ENCODE measurements around the gene GNG14. TPM values are rescaled to one million over a fixed set of nuclear protein-coding genes. Genes with fewer than 3 reads are reported as not detected.

GNG14 gene
- total RNA-seq, 1 experiment from 2014 or later = not detected

DNA sequence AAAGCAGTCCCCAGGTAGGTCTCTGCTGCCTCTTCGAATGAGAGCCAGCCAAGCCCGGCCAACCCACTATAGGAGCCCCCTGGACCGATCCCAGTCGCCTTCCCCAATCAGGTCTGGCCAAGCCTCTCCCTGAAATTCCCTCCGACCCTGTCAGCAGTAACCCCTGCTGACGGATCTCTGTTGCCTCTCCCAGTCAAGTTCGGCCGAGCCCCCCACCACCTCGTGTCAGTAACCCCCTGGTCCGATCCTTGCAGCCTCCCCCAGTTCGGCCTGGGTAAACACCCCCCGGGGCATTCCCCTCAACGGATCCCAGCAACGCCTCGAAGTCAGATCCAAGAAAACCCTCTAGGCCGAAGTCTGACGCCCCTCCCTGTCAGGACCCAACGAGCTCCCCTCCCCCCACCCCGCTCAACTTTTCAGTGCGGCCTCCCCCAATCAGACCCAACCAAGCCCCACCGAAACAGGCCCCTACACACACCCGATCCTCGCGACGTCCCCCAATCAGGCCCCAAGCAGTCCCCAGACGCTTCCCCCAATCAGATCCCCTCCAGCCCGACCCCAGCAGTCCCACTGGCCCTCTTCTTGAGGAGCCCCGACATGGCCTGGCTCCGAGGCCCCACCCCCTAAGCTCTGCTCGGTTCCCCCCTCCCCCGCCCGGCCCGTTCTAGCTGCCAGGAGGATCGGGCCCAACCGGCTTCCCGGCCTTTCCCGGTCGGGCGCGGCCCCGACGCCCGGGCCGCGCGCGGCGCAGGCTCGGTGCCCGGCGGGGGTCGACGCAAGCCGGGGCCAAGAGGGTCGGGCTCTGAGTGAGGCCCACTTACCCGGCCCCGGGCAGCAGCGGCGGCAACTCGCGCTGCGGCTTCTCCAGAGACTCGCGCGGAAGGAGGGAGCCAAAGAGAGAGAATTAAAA, 34.1 kb downstream of the GNG14 start:
- H3T11ph ChIP-seq (ENCODE audit: low read length) = no peak overlapping the region
- Mint-ChIP-seq H3K27ac (peak overlapping the region; percentile 97 to 99 (median 98)), H3K27me3 (ENCODE audit: low read depth) (no peaks in the 10 kb centered on the region), H3K36me3 (ENCODE audit: insufficient read depth in 1 of 3, low read depth in 3 of 3) (peaks cover 25 to 41% (median 27%) of the 10 kb centered on the region in 3 experiments; a peak in 6 of 7 replicates), H3K9me3 (no peaks in the 10 kb centered on the region), H3K4me1 (peaks cover 15 to 24% of the 10 kb centered on the region in 2 experiments), H3K4me3 (peak overlapping the region; percentile 97 to 98)
- no peak overlapping the region for H3K27ac ChIP-seq (ENCODE audit: insufficient read length, low read depth, low read length)
- peak overlapping the region; percentile 83 for H3K9ac ChIP-seq (ENCODE audit: extremely low read depth, insufficient read length, low read length)
- H2AK5ac ChIP-seq (ENCODE audit: insufficient read length, low read length) = no peak overlapping the region
- 0 out of 2 replicates have a peak overlapping the region, but pooled peaks have one; percentile 28 for H3K14ac ChIP-seq (ENCODE audit: insufficient read depth, low read length)
- peaks cover 10% of the 10 kb centered on the region for H3K79me1 ChIP-seq (ENCODE audit: insufficient read depth, low read depth, low read length, poor library complexity, severe bottlenecking)
- H3K79me2 ChIP-seq (ENCODE audit: insufficient read depth, low read length) = peaks cover 26% of the 10 kb centered on the region; the same call in 1 of the 2 replicates
- no peak overlapping the region for H3K4ac ChIP-seq (ENCODE audit: low read depth, low read length)
- H2AFZ ChIP-seq (ENCODE audit: low read length) = no peak overlapping the region
- H4K91ac ChIP-seq (ENCODE audit: insufficient read length, low read depth, low read length) = no peak overlapping the region
- H2BK12ac ChIP-seq (ENCODE audit: insufficient read length, low read depth, low read length) = no peak overlapping the region
- no CpG with 5 or more reads among the region's 65 CpGs for WGBS (ENCODE audit: extremely low coverage, insufficient read length, low lambda C conversion rate)
- H4K8ac ChIP-seq (replicated peaks; ENCODE audit: insufficient read length, low read depth, low read length) = no peak overlapping the region
- H3K23me2 ChIP-seq (ENCODE audit: insufficient read length, low read depth, low read length, poor library complexity, severe bottlenecking) = peaks cover 22% of the 10 kb centered on the region
- no peak overlapping the region for H4K5ac ChIP-seq (ENCODE audit: insufficient read length, low read depth, low read length)
- H3K9me3 ChIP-seq (ENCODE audit: control insufficient read depth, low read depth, low read length) = no peaks in the 10 kb centered on the region
- TF ChIP-seq, protein P1, sequence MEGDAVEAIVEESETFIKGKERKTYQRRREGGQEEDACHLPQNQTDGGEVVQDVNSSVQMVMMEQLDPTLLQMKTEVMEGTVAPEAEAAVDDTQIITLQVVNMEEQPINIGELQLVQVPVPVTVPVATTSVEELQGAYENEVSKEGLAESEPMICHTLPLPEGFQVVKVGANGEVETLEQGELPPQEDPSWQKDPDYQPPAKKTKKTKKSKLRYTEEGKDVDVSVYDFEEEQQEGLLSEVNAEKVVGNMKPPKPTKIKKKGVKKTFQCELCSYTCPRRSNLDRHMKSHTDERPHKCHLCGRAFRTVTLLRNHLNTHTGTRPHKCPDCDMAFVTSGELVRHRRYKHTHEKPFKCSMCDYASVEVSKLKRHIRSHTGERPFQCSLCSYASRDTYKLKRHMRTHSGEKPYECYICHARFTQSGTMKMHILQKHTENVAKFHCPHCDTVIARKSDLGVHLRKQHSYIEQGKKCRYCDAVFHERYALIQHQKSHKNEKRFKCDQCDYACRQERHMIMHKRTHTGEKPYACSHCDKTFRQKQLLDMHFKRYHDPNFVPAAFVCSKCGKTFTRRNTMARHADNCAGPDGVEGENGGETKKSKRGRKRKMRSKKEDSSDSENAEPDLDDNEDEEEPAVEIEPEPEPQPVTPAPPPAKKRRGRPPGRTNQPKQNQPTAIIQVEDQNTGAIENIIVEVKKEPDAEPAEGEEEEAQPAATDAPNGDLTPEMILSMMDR (conservative IDR thresholded peaks at IDR 0.05) = no peak
- H4K20me1 ChIP-seq (ENCODE audit: control insufficient read depth, insufficient read depth, insufficient read length) = no peaks in the 10 kb centered on the region
- H2BK5ac ChIP-seq (ENCODE audit: insufficient read length, low read length) = no peak overlapping the region
- H2BK120ac ChIP-seq (ENCODE audit: low read depth, low read length, poor library complexity, severe bottlenecking) = no peak overlapping the region
- H3K56ac ChIP-seq (ENCODE audit: insufficient read length, low read depth, low read length) = no peak overlapping the region
- H3K27me3 ChIP-seq (ENCODE audit: insufficient read depth, low read length) = no peaks in the 10 kb centered on the region
- no peaks in the 10 kb centered on the region for H3K4me1 ChIP-seq (ENCODE audit: insufficient read depth, low read length)
- H2BK15ac ChIP-seq (ENCODE audit: low read depth, low read length) = no peak overlapping the region
- H3K18ac ChIP-seq (ENCODE audit: insufficient read length, low read depth, low read length) = peak overlapping the region; percentile 39
- no peak overlapping the region for H3K23ac ChIP-seq (ENCODE audit: insufficient read length, low read depth, low read length)
- peak; percentile 89 for DNase-seq
- H3K4me2 ChIP-seq (ENCODE audit: insufficient read depth, insufficient read length, low read length) = peak overlapping the region; percentile 66
- H2BK20ac ChIP-seq (ENCODE audit: low read depth, low read length, poor library complexity, severe bottlenecking) = no peak overlapping the region
